Activated CD8-positive, alpha-beta T cell treated with anti-CD3 and anti-CD28 coated beads for 36 hours (primary cell): ENCODE measurements around the gene RASD1. TPM values are rescaled to one million over a fixed set of nuclear protein-coding genes. Genes with fewer than 3 reads are reported as not detected.

Experiments used
- ATAC-seq: fragments of 200-7000 bp; cut with Tn5 transposase; one replicate; pipeline ENCODE4 v1.10.0; 2021; ENCODE audit warnings: mild to moderate bottlenecking, moderate library complexity
- CTCF ChIA-PET: fragments of 350-600 bp; sonication (Branson Sonifier 250); formaldehyde crosslinking; loops from one replicate; lab custom pipeline; 2021; ENCODE audit warnings: antibody characterized with exemption; lab: Charles Lee
- POLR2A ChIA-PET: fragments of 350-600 bp; sonication (Branson Sonifier 250); formaldehyde crosslinking; loops from one replicate; lab custom pipeline; 2021; ENCODE audit warnings: antibody characterized with exemption; lab: Charles Lee
- DNase-seq: peaks from one replicate; pipeline ENCODE4 v3.0.0-alpha.2; 2020
- H3K27ac Mint-ChIP-seq: one replicate; pipeline ENCODE4 v1.8.0; 2021; ENCODE audit warnings: mild to moderate bottlenecking, mixed read lengths
- H3K27me3 Mint-ChIP-seq: one replicate; pipeline ENCODE4 v1.8.0; 2021; ENCODE audit warnings: mixed read lengths
- H3K36me3 Mint-ChIP-seq: one replicate; pipeline ENCODE4 v1.8.0; 2021; ENCODE audit warnings: low read depth, mixed read lengths
- H3K4me1 Mint-ChIP-seq: one replicate; pipeline ENCODE4 v1.8.0; 2021; ENCODE audit warnings: low read depth, mixed read lengths
- H3K4me3 Mint-ChIP-seq: one replicate; pipeline ENCODE4 v1.8.0; 2021; ENCODE audit warnings: mild to moderate bottlenecking, moderate library complexity, mixed read lengths
- H3K9me3 Mint-ChIP-seq: one replicate; pipeline ENCODE4 v1.8.0; 2021; ENCODE audit warnings: mixed read lengths
- intact Hi-C: fragments of 100-400 bp; cut with micrococcal nuclease; formaldehyde crosslinking; loops from one replicate; pipeline ENCODE4 v1.10.0; 2022
- total RNA-seq, 2 experiments: library from RNA; stranded (reverse); gene quantifications; one replicate each; pipeline ENCODE4 v1.2.3, GENCODE V29; 2021
- TF ChIP-seq, protein P1 (sequence below): fragments of 200-600 bp; IDR thresholded peaks from one replicate; pipeline ENCODE4 v1.8.0; 2022; ENCODE audit warnings: antibody characterized with exemption, mild to moderate bottlenecking

RASD1 gene
- total RNA-seq, 2 experiments from 2014 or later: 0.54 to 0.74 TPM

- TF ChIP-seq, protein P1, sequence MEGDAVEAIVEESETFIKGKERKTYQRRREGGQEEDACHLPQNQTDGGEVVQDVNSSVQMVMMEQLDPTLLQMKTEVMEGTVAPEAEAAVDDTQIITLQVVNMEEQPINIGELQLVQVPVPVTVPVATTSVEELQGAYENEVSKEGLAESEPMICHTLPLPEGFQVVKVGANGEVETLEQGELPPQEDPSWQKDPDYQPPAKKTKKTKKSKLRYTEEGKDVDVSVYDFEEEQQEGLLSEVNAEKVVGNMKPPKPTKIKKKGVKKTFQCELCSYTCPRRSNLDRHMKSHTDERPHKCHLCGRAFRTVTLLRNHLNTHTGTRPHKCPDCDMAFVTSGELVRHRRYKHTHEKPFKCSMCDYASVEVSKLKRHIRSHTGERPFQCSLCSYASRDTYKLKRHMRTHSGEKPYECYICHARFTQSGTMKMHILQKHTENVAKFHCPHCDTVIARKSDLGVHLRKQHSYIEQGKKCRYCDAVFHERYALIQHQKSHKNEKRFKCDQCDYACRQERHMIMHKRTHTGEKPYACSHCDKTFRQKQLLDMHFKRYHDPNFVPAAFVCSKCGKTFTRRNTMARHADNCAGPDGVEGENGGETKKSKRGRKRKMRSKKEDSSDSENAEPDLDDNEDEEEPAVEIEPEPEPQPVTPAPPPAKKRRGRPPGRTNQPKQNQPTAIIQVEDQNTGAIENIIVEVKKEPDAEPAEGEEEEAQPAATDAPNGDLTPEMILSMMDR: no peak
- no peak overlapping the region for H3K4me3 Mint-ChIP-seq
- intact Hi-C loops: no loop called here
- no peaks in the 10 kb centered on the region for H3K9me3 Mint-ChIP-seq
- peaks cover 17% of the 10 kb centered on the region for H3K4me1 Mint-ChIP-seq
- ChIA-PET POLR2A (interaction anchor here (1.0 to 1.1 kb wide), 2 partner anchors 10 to 49 kb away, joined by 3 read pairs; no protein-coding TSS in a partner anchor), CTCF (interaction anchor here (1.7 to 2.4 kb wide), 2 partner anchors 15 to 130 kb away, joined by 6 to 11 read pairs; no protein-coding TSS in a partner anchor)
- ATAC-seq: peak; percentile 31
- no peak for DNase-seq
- H3K27me3 Mint-ChIP-seq: no peaks in the 10 kb centered on the region
- no peak overlapping the region for H3K27ac Mint-ChIP-seq
- no peaks in the 10 kb centered on the region for H3K36me3 Mint-ChIP-seq
These were observed 16.0 kb upstream of the RASD1 start for GRCh38 chr17:17511881-17512858.

GRCh38 chr17:17511293-17511741 is 15.1 kb upstream of the RASD1 start:
- H3K9me3 Mint-ChIP-seq: no peaks in the 10 kb centered on the region
- peaks cover 17% of the 10 kb centered on the region for H3K4me1 Mint-ChIP-seq
- no peak overlapping the region for H3K4me3 Mint-ChIP-seq
- peak overlapping the region; percentile 69 for H3K27ac Mint-ChIP-seq
- intact Hi-C loops: no loop called here
- ATAC-seq: no peak
- H3K27me3 Mint-ChIP-seq: no peaks in the 10 kb centered on the region
- ChIA-PET POLR2A (interaction anchor here (1.1 kb wide), 1 partner anchor 9 kb away, joined by 3 read pairs; no protein-coding TSS in a partner anchor), CTCF (interaction anchor here (1.7 to 2.4 kb wide), 2 partner anchors 14 to 131 kb away, joined by 6 to 11 read pairs; no protein-coding TSS in a partner anchor)
- no peaks in the 10 kb centered on the region for H3K36me3 Mint-ChIP-seq
- TF ChIP-seq, protein P1: no peak
- no peak for DNase-seq

DNA sequence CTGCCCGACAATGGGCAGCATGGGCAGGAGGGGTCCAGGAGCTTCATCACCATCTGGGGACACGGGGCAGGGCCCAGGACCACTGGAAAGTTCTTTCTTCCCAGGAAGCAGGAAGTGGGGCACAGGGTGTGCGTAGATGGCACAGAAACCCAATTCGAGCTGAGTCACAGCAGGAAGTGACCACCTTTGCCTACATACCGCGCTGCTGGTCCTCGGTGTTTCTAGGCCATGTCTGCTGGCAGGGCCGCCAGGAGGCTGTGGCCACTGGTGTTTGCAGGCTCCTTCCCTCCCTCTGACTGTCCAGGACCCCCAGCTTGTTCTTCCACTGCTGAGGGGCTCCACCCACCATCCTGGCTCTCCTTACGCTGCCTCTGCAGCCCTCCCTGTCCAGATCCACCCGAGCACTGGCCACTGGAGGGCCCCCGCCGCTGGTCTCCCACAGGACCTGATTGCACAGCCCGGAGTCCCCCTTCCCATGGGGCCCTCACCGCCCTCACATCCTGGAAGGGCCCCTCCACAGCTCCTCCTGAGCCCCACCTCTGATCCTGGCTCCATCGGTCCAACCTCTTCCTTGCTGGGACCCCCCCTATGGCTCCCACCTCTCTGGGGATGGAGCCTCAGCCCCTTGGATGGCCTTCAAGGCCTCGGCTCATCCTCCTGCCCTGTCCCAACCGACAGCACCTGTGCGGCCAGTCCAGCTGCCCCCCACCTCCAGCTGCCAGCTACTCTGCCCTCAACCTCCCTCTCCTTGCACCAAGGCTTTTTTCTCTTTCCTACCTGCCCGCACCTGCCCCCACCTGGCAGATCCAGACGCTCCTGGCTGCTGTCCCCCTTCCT is 14.5 kb upstream of the RASD1 start:
- TF ChIP-seq, protein P1: no peak
- intact Hi-C loops: no loop called here
- no peaks in the 10 kb centered on the region for H3K36me3 Mint-ChIP-seq

GRCh38 chr17:17509601-17510425 is 13.6 kb upstream of the RASD1 start:
- Mint-ChIP-seq H3K27ac (peak overlapping the region; percentile 69), H3K36me3 (no peaks in the 10 kb centered on the region), H3K4me1 (peaks cover 14% of the 10 kb centered on the region), H3K4me3 (no peak overlapping the region), H3K9me3 (no peaks in the 10 kb centered on the region), H3K27me3 (no peaks in the 10 kb centered on the region)
- intact Hi-C loops: no loop called here
- TF ChIP-seq, protein P1: no peak
- CTCF ChIA-PET: interaction anchor here (0.8 to 2.4 kb wide), 4 partner anchors 13 to 155 kb away, joined by 3 to 11 read pairs (median 4); no protein-coding TSS in a partner anchor
- no peak for ATAC-seq
- POLR2A ChIA-PET: interaction anchor here (1.6 kb wide), 1 partner anchor 81 kb away, joined by 4 read pairs; the partner anchor contains the start of gene PEMT
- DNase-seq: no peak

More for the DNA sequence above, 14.5 kb upstream of the RASD1 start:
- H3K9me3 Mint-ChIP-seq: no peaks in the 10 kb centered on the region
- ChIA-PET POLR2A (interaction anchor here (1.6 kb wide), 1 partner anchor 80 kb away, joined by 4 read pairs; the partner anchor contains the start of gene PEMT), CTCF (interaction anchor here (1.1 to 2.4 kb wide), 3 partner anchors 14 to 156 kb away, joined by 3 to 11 read pairs (median 6); no protein-coding TSS in a partner anchor)
- H3K27ac Mint-ChIP-seq: peak overlapping the region; percentile 69
- ATAC-seq: peak; percentile 48
- H3K27me3 Mint-ChIP-seq: no peaks in the 10 kb centered on the region
- DNase-seq: peak; percentile 27
- H3K4me3 Mint-ChIP-seq: no peak overlapping the region
- peaks cover 14% of the 10 kb centered on the region for H3K4me1 Mint-ChIP-seq
